GM10248 (cell line): ENCODE data around the gene MELTF.

Experiments used
- CTCF ChIA-PET: fragments of 300-600 bp; sonication (Branson Sonifier 250); formaldehyde crosslinking; extraction: SDS; loops from one replicate; lab custom pipeline; 2021; ENCODE audit warnings: antibody characterized with exemption; lab: Yijun Ruan, JAX
- POLR2A ChIA-PET: fragments of 350-650 bp; sonication (Branson Sonifier 250); formaldehyde crosslinking; extraction: SDS; loops from one replicate; lab custom pipeline; 2020; ENCODE audit warnings: antibody characterized with exemption; lab: Yijun Ruan, JAX
- DNase-seq: peaks from one replicate; pipeline ENCODE4 v3.0.0; 2012; ENCODE audit errors: extremely low spot score
- TF ChIP-seq, protein P1 (sequence below): IDR thresholded peaks from 2 replicates; pipeline ENCODE4 v1.5.1; 2012; ENCODE audit warnings: mild to moderate bottlenecking, low read depth; ENCODE audit errors: extremely low read depth, missing control alignments, control extremely low read depth

MELTF gene

DNA sequence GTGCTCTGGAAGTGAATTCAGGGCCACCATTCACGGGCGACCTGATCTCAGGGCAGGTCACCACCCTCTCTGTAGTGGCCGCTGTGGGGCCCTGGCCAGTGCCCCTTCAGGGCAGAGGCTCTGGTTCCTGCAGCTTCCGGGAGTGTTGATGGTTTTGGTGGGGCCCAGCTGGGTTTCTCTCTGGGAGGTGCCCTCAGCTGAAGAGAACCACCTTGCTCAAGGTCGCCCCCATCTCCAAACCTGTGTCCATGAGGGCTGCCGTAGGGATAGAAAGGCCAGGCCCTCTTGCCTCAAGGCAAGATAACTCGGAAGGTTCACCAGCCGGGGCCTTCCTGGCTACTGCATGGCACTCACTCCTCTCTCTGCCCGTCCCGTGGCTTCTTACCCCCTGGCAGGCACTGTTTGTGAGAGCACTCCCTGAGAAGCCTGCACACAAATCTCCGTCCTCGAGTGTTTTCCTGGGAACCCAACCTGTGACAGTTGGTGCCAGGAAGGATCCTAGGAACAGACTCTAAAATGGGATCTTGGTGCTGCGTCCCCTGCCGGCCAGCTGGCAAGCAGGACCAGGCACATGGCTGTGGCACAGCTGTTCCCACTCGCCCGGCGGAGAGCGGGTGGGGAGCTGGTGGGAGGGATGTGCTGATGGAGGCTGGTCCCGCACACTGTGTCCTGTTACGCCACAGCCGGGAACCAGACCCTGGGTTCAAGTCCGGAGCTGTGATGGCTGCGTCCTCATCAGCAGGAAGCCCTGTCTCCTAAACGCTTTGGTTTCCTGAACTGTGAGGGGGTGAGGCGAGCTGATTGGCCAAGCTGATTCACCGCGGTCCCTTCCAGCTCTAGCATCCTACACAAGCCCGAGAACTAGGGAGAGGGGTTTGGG, 37.8 kb downstream of the MELTF start:
- TF ChIP-seq, protein P1, sequence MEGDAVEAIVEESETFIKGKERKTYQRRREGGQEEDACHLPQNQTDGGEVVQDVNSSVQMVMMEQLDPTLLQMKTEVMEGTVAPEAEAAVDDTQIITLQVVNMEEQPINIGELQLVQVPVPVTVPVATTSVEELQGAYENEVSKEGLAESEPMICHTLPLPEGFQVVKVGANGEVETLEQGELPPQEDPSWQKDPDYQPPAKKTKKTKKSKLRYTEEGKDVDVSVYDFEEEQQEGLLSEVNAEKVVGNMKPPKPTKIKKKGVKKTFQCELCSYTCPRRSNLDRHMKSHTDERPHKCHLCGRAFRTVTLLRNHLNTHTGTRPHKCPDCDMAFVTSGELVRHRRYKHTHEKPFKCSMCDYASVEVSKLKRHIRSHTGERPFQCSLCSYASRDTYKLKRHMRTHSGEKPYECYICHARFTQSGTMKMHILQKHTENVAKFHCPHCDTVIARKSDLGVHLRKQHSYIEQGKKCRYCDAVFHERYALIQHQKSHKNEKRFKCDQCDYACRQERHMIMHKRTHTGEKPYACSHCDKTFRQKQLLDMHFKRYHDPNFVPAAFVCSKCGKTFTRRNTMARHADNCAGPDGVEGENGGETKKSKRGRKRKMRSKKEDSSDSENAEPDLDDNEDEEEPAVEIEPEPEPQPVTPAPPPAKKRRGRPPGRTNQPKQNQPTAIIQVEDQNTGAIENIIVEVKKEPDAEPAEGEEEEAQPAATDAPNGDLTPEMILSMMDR: no peak
- ChIA-PET POLR2A (interaction anchor here (0.6 kb wide), 1 partner anchor 48 kb away, joined by 3 read pairs; no protein-coding TSS in a partner anchor), CTCF (interaction anchor here (0.9 to 1.8 kb wide), 4 partner anchors 11 to 38 kb away, joined by 5 to 6 read pairs (median 6); partner anchors contain the start of gene MELTF)
- DNase-seq: no peak

DNA sequence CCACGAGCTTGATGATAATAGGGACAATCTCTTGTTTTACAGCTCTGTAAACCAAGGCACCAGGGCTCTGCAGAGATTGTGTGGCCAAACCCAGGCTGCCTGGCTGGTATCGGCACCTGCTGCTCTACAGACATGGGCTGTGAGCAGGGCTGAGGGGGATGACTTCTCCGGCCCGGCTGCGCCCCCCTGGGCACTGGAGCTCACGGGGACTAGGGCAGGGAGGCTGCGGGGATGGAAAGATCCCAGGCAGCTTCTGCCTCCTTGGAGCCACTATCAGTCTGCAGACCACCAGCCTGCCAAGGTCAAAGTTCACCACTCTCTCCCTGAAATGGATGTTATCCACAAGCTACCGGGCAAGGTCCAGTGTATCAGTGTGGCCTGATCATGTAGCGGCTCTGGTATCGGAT, 39.0 kb downstream of the MELTF start:
- DNase-seq: no peak
- POLR2A ChIA-PET: no interaction called here
- TF ChIP-seq, protein P1: no peak
- CTCF ChIA-PET: interaction anchor here (1.7 to 1.8 kb wide), 2 partner anchors 13 to 39 kb away, joined by 6 read pairs; partner anchors contain the start of gene MELTF

DNA sequence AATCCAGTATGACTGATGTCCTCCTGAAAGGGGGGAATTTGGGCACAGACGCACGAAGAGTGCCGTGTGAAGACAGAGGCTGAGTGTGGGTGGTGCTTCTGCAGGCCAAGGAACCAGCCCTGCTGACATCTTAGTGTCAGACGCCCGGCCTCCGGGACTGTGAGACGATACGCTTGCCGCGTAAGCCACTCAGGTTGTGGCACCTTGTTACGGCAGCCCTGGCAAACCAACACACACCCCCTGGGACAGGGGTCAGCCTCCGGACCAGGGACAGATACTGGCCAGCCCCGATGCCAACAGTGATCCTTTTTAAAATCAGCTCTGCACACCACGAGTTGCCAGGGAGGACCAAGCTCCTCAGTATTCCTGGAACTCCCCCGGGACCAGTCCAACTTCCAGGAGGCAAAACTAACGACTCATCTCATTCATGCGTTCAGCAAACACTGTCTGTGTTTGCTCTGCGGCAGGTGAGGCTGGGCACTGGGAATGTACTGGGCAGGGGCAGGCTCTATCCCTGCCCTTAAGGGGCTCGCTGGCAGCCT, 39.8 kb downstream of the MELTF start:
- ChIA-PET POLR2A (no interaction called here), CTCF (interaction anchor here (1.6 to 1.7 kb wide), 2 partner anchors 9 to 40 kb away, joined by 5 to 6 read pairs; partner anchors contain the start of gene MELTF)
- DNase-seq: no peak
- TF ChIP-seq, protein P1: no peak

GRCh38 chr3:196988241-196989029, 41.2 kb downstream of the MELTF start:
- TF ChIP-seq, protein P1: no peak
- POLR2A ChIA-PET: no interaction called here
- no peak for DNase-seq
- CTCF ChIA-PET: interaction anchor here (1.1 to 1.6 kb wide), 2 partner anchors 10 kb away, joined by 4 to 5 read pairs; no protein-coding TSS in a partner anchor

- DNase-seq: no peak
- TF ChIP-seq, protein P1: no peak
- ChIA-PET CTCF (interaction anchor here (1.0 to 1.1 kb wide), 3 partner anchors 8 to 34 kb away, joined by 3 to 4 read pairs (median 3); no protein-coding TSS in a partner anchor), POLR2A (no interaction called here)
Observed at GRCh38 chr3:196987022-196987421, 42.6 kb downstream of the MELTF start.
